Measurements from ENCODE around the gene NME2. TPM values are rescaled to one million over a fixed set of nuclear protein-coding genes. Genes with fewer than 3 reads are reported as not detected.
"Not testable (repeated sequence)": the region's sequence is repeated elsewhere in the genome, so short reads cannot be mapped to it uniquely, and the experiment has no call there.

The NME2 gene
- total RNA-seq, 6 donors from 2014 or later = 103 to 416 (median 230) TPM

DNA sequence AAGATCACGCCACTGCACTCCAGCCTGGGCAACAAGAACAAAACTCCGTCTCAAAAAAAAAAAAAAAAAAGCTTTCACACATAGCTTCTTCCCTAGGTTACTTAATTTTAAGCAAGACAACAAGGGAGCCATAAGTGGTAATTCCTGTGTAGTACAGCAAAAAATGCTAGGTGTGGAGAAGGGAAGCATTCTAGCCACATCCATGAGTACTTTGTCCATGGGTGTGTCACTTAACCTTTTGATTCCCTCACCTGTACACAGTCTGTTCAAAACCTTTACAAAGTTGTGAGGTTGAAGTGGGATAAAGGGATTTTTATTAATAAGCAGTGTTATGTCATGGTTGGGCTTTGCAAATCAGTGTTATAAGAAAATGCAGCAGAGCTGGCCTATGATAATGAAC is 4.5 kb downstream of the NME2 start:
- 84 to 94% methylated on average over 2 of the region's 2 CpGs for WGBS, 2 donors
- DNase-seq (no peak), ATAC-seq (ENCODE audit: low FRiP score in 2 of 2) (no peak)
- Histone ChIP-seq H3K4me1 (peaks cover 6 to 14% (median 11%) of the 10 kb centered on the region in 4 donors), H3K36me3 (peaks cover 12 to 61% (median 37%) of the 10 kb centered on the region in 4 donors), H3K4me3 (no peak overlapping the region), H3K9me3 (no peaks in the 10 kb centered on the region), H3K27me3 (no peaks in the 10 kb centered on the region), H3K27ac (no peak overlapping the region)
- TF ChIP-seq CTCF (IDR thresholded peaks at IDR 0.05) = no peak
- TF ChIP-seq POLR2AphosphoS5 (IDR thresholded peaks at IDR 0.05) = no peak
- TF ChIP-seq POLR2A (IDR thresholded peaks at IDR 0.05) = no peak
- no peak for TF ChIP-seq EP300 (IDR thresholded peaks at IDR 0.05)

GRCh38 chr17:51172030-51172429 is 5.8 kb downstream of the NME2 start:
- ATAC-seq (ENCODE audit: low FRiP score in 2 of 2); H3K27me3 ChIP-seq; H3K27ac ChIP-seq; DNase-seq; H3K4me3 ChIP-seq; H3K9me3 ChIP-seq: not testable (repeated sequence)
- H3K36me3 ChIP-seq = peaks cover 12 to 61% (median 37%) of the 10 kb centered on the region in 4 donors
- WGBS, 2 donors = 83 to 89% methylated on average over 9 of the region's 9 CpGs
- peaks cover 5 to 10% (median 7%) of the 10 kb centered on the region in 4 donors for H3K4me1 ChIP-seq

GRCh38 chr17:51180486-51180885 is 14.3 kb downstream of the NME2 start:
- H3K27me3 ChIP-seq = no peaks in the 10 kb centered on the region
- H3K36me3 ChIP-seq = peaks cover 0 to 50% (median 13%) of the 10 kb centered on the region in 4 donors
- no peaks in the 10 kb centered on the region for H3K4me1 ChIP-seq
- H3K9me3 ChIP-seq = no peaks in the 10 kb centered on the region
- no peak for DNase-seq
- TF ChIP-seq POLR2A (IDR thresholded peaks at IDR 0.05) (no peak), EP300 (IDR thresholded peaks at IDR 0.05) (no peak), POLR2AphosphoS5 (IDR thresholded peaks at IDR 0.05) (no peak)
- ATAC-seq (ENCODE audit: low FRiP score in 2 of 2) = no peak
- H3K4me3 ChIP-seq = no peak overlapping the region
- WGBS, 2 donors = 84 to 90% methylated on average over 5 of the region's 5 CpGs
- no peak overlapping the region for H3K27ac ChIP-seq

DNA sequence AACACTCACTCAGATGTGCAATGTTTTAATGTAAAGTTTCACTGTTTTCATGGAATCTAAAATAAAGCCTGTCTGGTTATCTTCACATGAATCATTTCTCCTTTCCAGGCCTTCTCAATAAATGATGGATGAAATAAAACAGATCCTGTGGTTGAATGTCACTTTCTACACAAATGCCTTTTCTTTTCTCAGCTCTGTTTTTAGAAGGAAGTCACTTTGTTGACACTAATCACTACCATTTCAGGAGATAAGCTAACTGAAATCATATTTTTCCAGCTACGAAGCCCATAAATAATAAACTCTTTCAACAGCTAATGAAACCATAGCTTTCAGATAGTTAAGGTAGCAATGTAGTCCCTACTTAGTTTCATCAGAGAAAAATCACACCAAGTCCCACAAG is 17.9 kb downstream of the NME2 start:
- Histone ChIP-seq H3K27me3 (no peaks in the 10 kb centered on the region), H3K4me3 (no peak overlapping the region), H3K36me3 (peaks cover 0 to 62% (median 17%) of the 10 kb centered on the region in 4 donors), H3K4me1 (peaks cover 0 to 1% (median 0%) of the 10 kb centered on the region in 4 donors), H3K9me3 (no peaks in the 10 kb centered on the region), H3K27ac (no peak overlapping the region)
- TF ChIP-seq POLR2AphosphoS5 (IDR thresholded peaks at IDR 0.05) (no peak), EP300 (IDR thresholded peaks at IDR 0.05) (no peak), CTCF (IDR thresholded peaks at IDR 0.05) (no peak), POLR2A (IDR thresholded peaks at IDR 0.05) (no peak)
- WGBS, 2 donors = 79 to 92% methylated on average over 1 of the region's 1 CpG
- no peak for DNase-seq
- ATAC-seq (ENCODE audit: low FRiP score in 2 of 2) = no peak

DNA sequence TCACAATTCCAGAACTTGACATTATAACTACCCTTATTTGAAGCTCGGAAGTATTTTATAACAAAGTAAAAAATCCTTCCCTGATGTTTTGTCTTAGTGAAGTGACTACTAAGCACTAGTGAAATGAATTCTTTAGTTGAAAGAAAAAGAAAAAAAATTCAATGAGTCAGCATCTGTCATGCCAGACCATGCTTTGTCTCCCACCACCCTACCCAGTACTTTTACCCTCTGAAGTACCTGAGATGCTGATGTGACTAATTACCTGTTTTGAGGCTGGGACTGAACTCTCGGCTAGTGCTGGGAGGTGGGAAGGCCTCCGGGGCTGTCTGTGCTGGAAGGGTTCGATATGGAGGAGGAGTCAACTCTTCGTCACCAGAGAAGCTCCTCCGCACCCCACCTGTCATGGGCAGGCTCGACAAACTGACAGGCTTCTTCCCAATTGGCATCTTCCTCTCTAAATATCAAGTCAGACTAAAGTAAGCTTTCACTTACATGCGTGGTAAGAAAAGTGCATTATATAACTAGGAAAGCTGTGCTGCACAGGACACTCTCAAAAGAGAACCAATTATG is 19.6 kb downstream of the NME2 start:
- H3K36me3 ChIP-seq = peaks cover 0 to 74% (median 16%) of the 10 kb centered on the region in 4 donors
- H3K9me3 ChIP-seq = no peaks in the 10 kb centered on the region
- peaks cover 0 to 3% (median 0%) of the 10 kb centered on the region in 4 donors for H3K4me1 ChIP-seq
- no peaks in the 10 kb centered on the region for H3K27me3 ChIP-seq
- ATAC-seq (ENCODE audit: low FRiP score in 2 of 2) (no peak), DNase-seq (no peak)
- TF ChIP-seq POLR2A (IDR thresholded peaks at IDR 0.05) (no peak), EP300 (IDR thresholded peaks at IDR 0.05) (no peak), POLR2AphosphoS5 (IDR thresholded peaks at IDR 0.05) (no peak), CTCF (IDR thresholded peaks at IDR 0.05) (no peak)
- H3K4me3 ChIP-seq = no peak overlapping the region
- H3K27ac ChIP-seq = no peak overlapping the region
- 91 to 96% methylated on average over 8 of the region's 8 CpGs for WGBS, 2 donors

- peaks cover 0 to 3% (median 0%) of the 10 kb centered on the region in 4 donors for H3K4me1 ChIP-seq
- H3K9me3 ChIP-seq = no peaks in the 10 kb centered on the region
- TF ChIP-seq CTCF (IDR thresholded peaks at IDR 0.05) (no peak), EP300 (IDR thresholded peaks at IDR 0.05) (no peak), POLR2A (IDR thresholded peaks at IDR 0.05) (no peak), POLR2AphosphoS5 (IDR thresholded peaks at IDR 0.05) (no peak)
- no peak overlapping the region for H3K27ac ChIP-seq
- no peak overlapping the region for H3K4me3 ChIP-seq
- H3K27me3 ChIP-seq = no peaks in the 10 kb centered on the region
- peaks cover 12 to 76% (median 29%) of the 10 kb centered on the region in 4 donors for H3K36me3 ChIP-seq
- DNase-seq (no peak), ATAC-seq (ENCODE audit: low FRiP score in 2 of 2) (no peak)
- WGBS, 2 donors = 85 to 87% methylated on average over 9 of the region's 9 CpGs
These were observed 22.1 kb downstream of the NME2 start for GRCh38 chr17:51188271-51188833.

Measured in upper lobe of left lung (tissue), 6 donors.